ENCODE measurements around the gene DNAJC17. TPM values are rescaled to one million over a fixed set of nuclear protein-coding genes. Genes with fewer than 3 reads are reported as not detected.

Gene DNAJC17
- total RNA-seq, 2 experiments from 2014 or later, result 35.8 to 35.9 TPM

- intact Hi-C loops (cut with micrococcal nuclease), result no loop called here
- CTCF ChIA-PET, result interaction anchor here (0.8 to 2.6 kb wide), 7 partner anchors 12 to 250 kb away, joined by 3 to 20 read pairs (median 4); partner anchors contain the start of genes SPINT1 and VPS18
- H3K9me3 Mint-ChIP-seq, result no peaks in the 10 kb centered on the region
- ATAC-seq (no peak), DNase-seq (peak; percentile 26)
- H3K36me3 Mint-ChIP-seq (ENCODE audit: low read depth), result peaks cover 8% of the 10 kb centered on the region
- H3K4me1 Mint-ChIP-seq (ENCODE audit: low read depth), result peaks cover 43% of the 10 kb centered on the region
- H3K27ac Mint-ChIP-seq, result peak overlapping the region; percentile 92
- no peak for TF ChIP-seq CTCF (IDR thresholded peaks at IDR 0.05)
- peak overlapping the region; percentile 59 for H3K4me3 Mint-ChIP-seq
- H3K27me3 Mint-ChIP-seq, result no peaks in the 10 kb centered on the region
- POLR2A ChIA-PET, result interaction anchor here (0.6 to 6.8 kb wide), 7 partner anchors 13 to 179 kb away, joined by 3 to 37 read pairs (median 5); partner anchors contain the start of gene RAD51
Observed at GRCh38 chr15:40770147-40770721, 37.0 kb downstream of the DNAJC17 start.

GRCh38 chr15:40769274-40770146 lies 37.8 kb downstream of the DNAJC17 start, which contains the start of gene C15orf62:
C15orf62 (plus strand) TSS chr15:40769980; CDS start chr15:40770496, 516 bp downstream.
- no peaks in the 10 kb centered on the region for H3K9me3 Mint-ChIP-seq
- peaks cover 49% of the 10 kb centered on the region for H3K4me1 Mint-ChIP-seq (ENCODE audit: low read depth)
- intact Hi-C loops (cut with micrococcal nuclease), result loop anchor here (5.0 kb wide), 1 partner anchor 38 kb away; the partner anchor contains the start of genes DNAJC17 and ZFYVE19
- ATAC-seq (peak; percentile 72), DNase-seq (peak; percentile 88)
- POLR2A ChIA-PET, result interaction anchor here (0.6 to 6.8 kb wide), 9 partner anchors 12 to 178 kb away, joined by 3 to 37 read pairs (median 4); partner anchors contain the start of genes DNAJC17, RAD51, RHOV and ZFYVE19
- no peaks in the 10 kb centered on the region for H3K27me3 Mint-ChIP-seq
- H3K4me3 Mint-ChIP-seq, result peak within 1 kb of the TSS; percentile 59
- peaks cover 9% of the 10 kb centered on the region for H3K36me3 Mint-ChIP-seq (ENCODE audit: low read depth)
- CTCF ChIA-PET, result interaction anchor here (0.8 to 2.6 kb wide), 8 partner anchors 13 to 250 kb away, joined by 3 to 20 read pairs (median 4); partner anchors contain the start of genes SPINT1 and VPS18
- H3K27ac Mint-ChIP-seq, result peak within 1 kb of the TSS; percentile 92
- no peak for TF ChIP-seq CTCF (IDR thresholded peaks at IDR 0.05)

- POLR2A ChIA-PET, result interaction anchor here (1.5 to 6.8 kb wide), 5 partner anchors 11 to 105 kb away, joined by 3 to 37 read pairs (median 6); partner anchors contain the start of genes DNAJC17, RHOV and ZFYVE19
- Mint-ChIP-seq H3K27me3 (no peaks in the 10 kb centered on the region), H3K36me3 (ENCODE audit: low read depth) (peaks cover 9% of the 10 kb centered on the region), H3K9me3 (no peaks in the 10 kb centered on the region), H3K4me3 (peak overlapping the region; percentile 59), H3K4me1 (ENCODE audit: low read depth) (peaks cover 52% of the 10 kb centered on the region), H3K27ac (peak overlapping the region; percentile 92)
- DNase-seq (no peak), ATAC-seq (no peak)
- no peak for TF ChIP-seq CTCF (IDR thresholded peaks at IDR 0.05)
- intact Hi-C loops (cut with micrococcal nuclease), result loop anchor here (5.0 kb wide), 1 partner anchor 39 kb away; the partner anchor contains the start of genes DNAJC17 and ZFYVE19
- CTCF ChIA-PET, result interaction anchor here (1.5 to 2.6 kb wide), 2 partner anchors 14 to 25 kb away, joined by 6 to 20 read pairs; no protein-coding TSS in a partner anchor
Observed at GRCh38 chr15:40768521-40769273, 38.6 kb downstream of the DNAJC17 start.

GRCh38 chr15:40767838-40768500 lies 39.3 kb downstream of the DNAJC17 start:
- H3K36me3 Mint-ChIP-seq (ENCODE audit: low read depth), result peaks cover 9% of the 10 kb centered on the region
- CTCF ChIA-PET, result interaction anchor here (2.6 to 3.7 kb wide), 2 partner anchors 15 kb away, joined by 20 to 27 read pairs; no protein-coding TSS in a partner anchor
- peak overlapping the region; percentile 92 for H3K27ac Mint-ChIP-seq
- POLR2A ChIA-PET, result interaction anchor here (0.8 to 6.8 kb wide), 6 partner anchors 11 to 106 kb away, joined by 3 to 37 read pairs (median 4); partner anchors contain the start of genes DNAJC17, RAD51, RHOV and ZFYVE19
- no peaks in the 10 kb centered on the region for H3K27me3 Mint-ChIP-seq
- DNase-seq, result no peak
- no peaks in the 10 kb centered on the region for H3K9me3 Mint-ChIP-seq
- peaks cover 58% of the 10 kb centered on the region for H3K4me1 Mint-ChIP-seq (ENCODE audit: low read depth)
- no peak overlapping the region for H3K4me3 Mint-ChIP-seq
- no peak for TF ChIP-seq CTCF (IDR thresholded peaks at IDR 0.05)
- ATAC-seq, result no peak
- intact Hi-C loops (cut with micrococcal nuclease), result loop anchor here (5.0 kb wide), 1 partner anchor 39 kb away; the partner anchor contains the start of genes DNAJC17 and ZFYVE19

Measured in activated CD8-positive, alpha-beta T cell treated with anti-CD3 and anti-CD28 coated beads for 36 hours (primary cell).